Muscle of arm (tissue), 14 donors: Measurements from ENCODE around the gene BEND7. TPM values are rescaled to one million over a fixed set of nuclear protein-coding genes. Genes with fewer than 3 reads are reported as not detected.
"Not testable (repeated sequence)": the region's sequence is repeated elsewhere in the genome, so short reads cannot be mapped to it uniquely, and the experiment has no call there.

Experiments
- DNase-seq: peaks from one replicate; pipeline ENCODE4 v3.0.0-alpha.2; 2013
- long read RNA-seq, 11 donors: transcript quantifications; one replicate each; lab custom pipeline, GENCODE V29; 2026
- polyA plus RNA-seq, 12 donors: library from polyadenylated mRNA; unstranded; fragments of 120-200 nt; gene quantifications; one replicate each; pipeline ENCODE4 v1.2.1, GENCODE V29; 2013; ENCODE audit not compliant: insufficient read length in 12 of 12

BEND7 gene, protein sequence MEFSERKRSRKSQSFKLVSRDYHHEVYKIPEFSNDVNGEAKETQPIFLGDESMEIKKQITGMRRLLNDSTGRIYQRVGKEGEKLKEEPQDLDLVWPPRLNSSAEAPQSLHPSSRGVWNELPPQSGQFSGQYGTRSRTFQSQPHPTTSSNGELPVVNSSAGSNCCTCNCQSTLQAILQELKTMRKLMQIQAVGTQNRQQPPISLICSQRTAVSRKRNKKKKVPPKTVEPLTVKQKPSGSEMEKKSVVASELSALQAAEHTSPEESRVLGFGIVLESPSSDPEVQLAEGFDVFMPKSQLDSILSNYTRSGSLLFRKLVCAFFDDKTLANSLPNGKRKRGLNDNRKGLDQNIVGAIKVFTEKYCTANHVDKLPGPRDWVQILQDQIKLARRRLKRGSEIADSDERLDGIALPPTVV
- 10 to 100 TPM in 4 of 12 donors, 1 to 10 TPM in 7, not detected in 1; 7.1 to 13.9 (median 9.2) TPM for polyA plus RNA-seq
- long read RNA-seq, donor 1, partial matches to known transcripts, result 0 of 2 reads
- long read RNA-seq, donor 1, other reads (novel, unspliced or antisense), result 0 of 2 reads
- long read RNA-seq, donor 2, result 0 reads
- long read RNA-seq, donor 3, result 0 reads
- long read RNA-seq, donor 4, result 0 reads
- long read RNA-seq, donor 5, result 0 reads
- long read RNA-seq, donor 6, result 0 reads
- long read RNA-seq, donor 7, result 0 reads
- long read RNA-seq, donor 8, result 0 reads
- long read RNA-seq, donor 9, result 0 reads
- long read RNA-seq, donor 10, result 0 reads
- long read RNA-seq, donor 11, result 0 reads

DNA sequence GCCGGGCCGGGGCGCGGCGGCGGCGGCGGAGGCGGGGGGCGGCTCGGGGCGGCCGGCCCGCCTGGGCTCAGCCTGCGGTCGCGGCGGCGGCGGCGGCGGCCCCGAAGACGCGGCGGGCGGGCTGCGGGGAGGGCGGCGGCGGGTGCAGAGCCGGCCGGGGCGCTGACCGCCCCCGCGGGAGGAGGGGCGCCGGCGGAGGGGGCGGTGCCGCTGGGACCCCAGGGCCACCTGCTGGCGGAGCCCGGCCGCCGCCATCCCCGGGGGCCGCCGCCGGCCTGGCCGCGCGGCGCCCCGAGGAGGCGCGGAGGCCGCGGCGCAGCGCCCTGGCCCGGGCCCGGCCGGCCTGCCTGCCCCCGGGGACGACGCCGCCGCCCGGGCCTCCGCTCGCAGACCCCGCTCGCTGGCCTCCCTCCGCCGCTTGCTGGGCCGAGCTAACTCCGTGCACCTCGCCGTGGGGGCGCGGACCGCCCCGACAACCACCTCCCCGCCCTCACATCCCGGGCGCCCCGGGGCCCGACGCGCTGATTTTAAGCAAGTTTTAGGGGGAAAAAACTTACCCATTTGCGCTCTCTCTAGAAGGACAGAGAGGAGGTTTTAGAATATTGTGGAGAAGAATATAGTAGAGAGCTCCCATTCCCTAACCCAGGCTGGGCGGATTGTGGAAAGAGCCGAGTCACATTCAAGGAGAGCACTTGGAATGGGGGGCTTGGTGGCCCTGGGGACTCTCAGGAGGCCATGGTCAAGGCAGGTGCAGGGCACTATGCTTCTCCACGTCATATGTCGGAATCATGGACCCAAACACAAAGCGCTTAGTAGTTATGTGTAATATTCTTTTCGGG, at the start of gene BEND7:
Gene BEND7 (minus strand): TSS at position 140 of the 839 bp plus-strand sequence. CDS start 481 bp downstream, outside the sequence.
- DNase-seq, result no peak

GRCh38 chr10:13573960-13574359, 45.1 kb upstream of the BEND7 start:
- no peak for DNase-seq

DNA sequence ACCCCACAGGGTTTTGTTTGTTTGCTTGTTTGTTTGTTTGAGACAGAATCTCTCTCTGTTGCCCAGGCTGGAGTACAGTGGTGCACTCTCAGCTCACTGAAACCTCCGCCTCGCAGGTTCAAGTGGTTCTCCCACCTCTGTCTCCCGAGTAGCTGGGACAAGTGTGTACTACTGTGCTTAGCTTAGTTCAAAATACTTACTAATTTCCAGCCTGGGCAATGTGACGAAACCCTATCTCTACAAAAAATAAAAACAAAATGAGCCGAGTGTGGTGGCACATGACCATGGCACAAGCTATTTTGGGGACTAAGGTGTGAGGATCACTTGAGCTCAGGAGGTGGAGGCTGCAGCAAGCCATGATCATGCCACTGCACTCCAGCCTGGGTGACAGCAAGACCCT, 42.7 kb upstream of the BEND7 start:
- no peak for DNase-seq

DNA sequence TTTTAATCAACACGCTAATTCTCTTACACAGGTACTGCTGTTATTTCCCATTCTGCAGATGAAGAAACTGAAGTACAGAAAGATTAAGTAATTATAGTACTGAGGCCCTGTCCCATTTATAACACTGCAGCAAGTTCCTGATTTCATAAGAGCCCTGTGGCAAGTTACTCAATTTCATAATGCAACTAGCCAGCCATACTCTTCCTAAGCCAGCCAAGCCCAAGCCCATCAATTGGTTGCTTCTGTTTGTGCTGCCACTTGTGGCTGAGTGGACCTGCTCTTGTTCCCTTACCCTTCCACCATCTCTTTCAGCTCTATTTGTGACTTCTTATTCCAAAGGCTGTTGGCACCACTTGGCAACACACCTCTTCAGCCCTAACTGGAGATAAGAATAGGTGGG, 38.2 kb upstream of the BEND7 start:
- DNase-seq, result no peak

DNA sequence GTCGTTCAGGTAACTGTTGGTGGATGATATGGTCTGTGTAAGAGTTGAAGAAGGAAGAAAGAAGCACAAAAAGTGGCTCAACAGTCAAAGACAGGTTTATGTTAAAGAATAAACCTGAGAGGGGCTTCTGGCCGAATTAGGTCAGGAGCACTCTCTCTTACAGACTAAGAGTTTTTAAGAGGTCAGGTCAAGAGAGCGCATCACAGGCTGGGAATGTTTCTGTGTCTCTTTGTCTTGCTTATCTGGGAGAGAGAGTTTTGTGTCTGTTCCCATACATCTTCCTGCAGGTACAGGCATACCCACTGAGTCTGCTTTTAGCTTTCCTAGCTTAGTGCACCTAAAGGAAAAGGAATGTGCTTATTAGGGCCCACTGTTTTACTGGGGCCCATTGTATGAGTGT, 35.8 kb upstream of the BEND7 start:
- DNase-seq, result no peak

- DNase-seq, result no peak
These were observed 34.9 kb upstream of the BEND7 start for GRCh38 chr10:13563481-13564445.

- no peak for DNase-seq
These were observed 31.8 kb upstream of the BEND7 start for GRCh38 chr10:13560597-13560996.

GRCh38 chr10:13559124-13559700, 30.4 kb upstream of the BEND7 start:
- DNase-seq, result no peak

DNA sequence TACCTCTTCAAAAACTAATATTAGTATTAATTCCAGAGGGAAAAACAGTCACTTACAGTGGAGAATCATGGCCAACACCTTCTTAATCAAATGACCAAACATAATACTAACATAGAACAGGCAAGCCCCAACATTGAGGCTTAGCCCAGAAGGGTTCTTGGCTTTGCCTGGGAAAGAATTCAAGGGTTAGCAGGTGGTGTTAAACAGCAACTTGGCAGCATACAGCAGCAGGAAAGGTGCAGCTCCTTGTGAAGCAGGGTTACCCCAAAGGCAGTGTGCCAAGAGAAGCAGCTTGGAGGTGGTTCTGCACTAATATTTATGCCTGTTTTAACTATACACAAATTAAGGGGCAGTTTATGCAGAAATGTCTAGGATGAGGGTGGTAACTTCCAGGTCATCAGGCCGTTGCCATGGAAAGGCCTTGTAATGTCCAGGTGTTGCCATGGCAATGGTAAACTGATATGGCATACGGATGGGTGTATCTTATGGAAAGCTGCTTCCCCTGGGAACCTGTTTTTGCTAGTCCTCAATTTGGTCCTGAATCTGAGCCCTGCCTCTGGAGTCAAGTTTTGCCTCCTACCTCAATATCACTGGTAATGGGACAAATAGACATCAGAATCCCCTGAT, 27.2 kb upstream of the BEND7 start:
- no peak for DNase-seq

DNA sequence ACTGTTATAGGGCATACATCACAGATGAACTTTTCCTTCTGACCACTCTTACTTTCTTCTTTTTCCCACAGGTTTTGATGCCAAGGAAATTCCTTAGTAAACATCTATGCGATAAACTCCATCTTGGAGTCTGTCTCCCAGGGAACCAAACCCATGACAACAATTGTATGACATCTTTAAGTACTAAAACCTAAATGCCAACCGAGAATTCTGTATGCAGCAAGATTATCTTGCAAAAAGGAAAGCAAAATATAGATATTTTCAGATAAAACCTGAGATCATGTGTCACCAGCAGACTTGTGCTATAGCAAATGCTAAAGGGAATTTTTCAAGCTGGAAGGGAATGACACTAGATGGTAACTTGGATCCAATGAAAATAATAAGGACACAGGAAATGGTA, 22.0 kb upstream of the BEND7 start:
- DNase-seq, result no peak

DNA sequence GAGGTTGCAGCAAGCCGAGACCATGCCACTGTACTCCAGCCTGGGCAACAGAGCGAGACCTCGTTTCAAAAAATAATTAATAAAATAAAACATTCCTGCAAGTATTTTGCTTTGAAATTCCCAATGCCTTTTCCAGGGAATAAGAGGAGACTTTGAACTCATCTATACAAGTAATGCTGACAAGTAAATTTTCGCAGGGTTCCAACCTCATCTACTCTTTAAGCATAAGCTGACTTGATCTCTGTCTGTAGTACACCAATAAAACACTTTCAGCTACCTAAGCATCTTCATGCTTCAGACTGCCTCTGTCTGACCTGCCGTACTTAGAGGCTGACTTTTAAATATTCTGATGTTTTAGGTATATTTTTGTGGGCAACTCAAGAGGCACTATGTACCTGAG, 13.7 kb upstream of the BEND7 start:
- DNase-seq, result no peak

GRCh38 chr10:13537985-13538384, 9.2 kb upstream of the BEND7 start:
- DNase-seq, result not testable (repeated sequence)

- peak; percentile 25 for DNase-seq
These were observed 8.0 kb upstream of the BEND7 start for GRCh38 chr10:13536674-13537366.

GRCh38 chr10:13535346-13535745, 6.5 kb upstream of the BEND7 start:
- no peak for DNase-seq

DNA sequence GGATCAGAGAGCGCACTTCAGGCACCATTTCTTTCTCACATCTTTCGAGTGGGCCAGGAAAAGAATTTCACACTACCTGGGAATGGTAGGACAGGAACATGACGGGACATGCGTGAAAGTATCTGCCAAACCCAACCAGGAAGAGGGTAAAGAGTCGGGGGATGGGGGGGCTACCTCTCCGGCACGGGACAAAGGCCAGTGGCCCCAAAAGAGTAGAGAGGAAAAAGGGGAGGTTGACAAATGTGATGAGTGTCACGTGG, 830 bp upstream of the BEND7 start:
- no peak for DNase-seq

- DNase-seq, result no peak
These were observed 515 bp downstream of the BEND7 start for GRCh38 chr10:13528123-13528874.

GRCh38 chr10:13527864-13528122, 1.0 kb downstream of the BEND7 start:
- no peak for DNase-seq

GRCh38 chr10:13526948-13527863, 1.6 kb downstream of the BEND7 start:
- no peak for DNase-seq
